Lung (tissue), 12 donors: ENCODE measurements around the gene ITFG1. TPM values are rescaled to one million over a fixed set of nuclear protein-coding genes. Genes with fewer than 3 reads are reported as not detected.
"Not testable (repeated sequence)": the region's sequence is repeated elsewhere in the genome, so short reads cannot be mapped to it uniquely, and the experiment has no call there.

Experiments
- ATAC-seq: fragments of 200-7000 bp; cut with Tn5 transposase; one replicate; pipeline ENCODE4 v1.9.1; 2020; ENCODE audit warnings: moderate number of reproducible peaks; ENCODE audit not compliant: insufficient read depth, low FRiP score
- DNase-seq, 3 donors: peaks; one replicate each; pipeline ENCODE4 v3.0.0-alpha.2; 2013 to 2017
- H3K27ac ChIP-seq, 2 donors: one replicate each; pipeline ENCODE4 v1.5.1; 2013; ENCODE audit warnings: mild to moderate bottlenecking in 2 of 2, moderate library complexity in 2 of 2, control low read depth in 1 of 2, inconsistent platforms in 1 of 2, low read depth in 1 of 2, low read length in 1 of 2
- H3K27me3 ChIP-seq, 3 donors: one replicate each; pipeline ENCODE4 v1.5.1; 2013; ENCODE audit warnings: low read length in 2 of 3; ENCODE audit not compliant: control insufficient read depth in 3 of 3, insufficient read depth in 3 of 3
- H3K36me3 ChIP-seq, 4 donors: one replicate each; pipeline ENCODE4 v1.5.1; 2013; ENCODE audit warnings: low read length in 4 of 4, mild to moderate bottlenecking in 1 of 4, moderate library complexity in 1 of 4; ENCODE audit not compliant: control insufficient read depth in 4 of 4, insufficient read depth in 4 of 4
- H3K4me1 ChIP-seq, 5 donors: one replicate each; pipeline ENCODE4 v1.5.1; 2013; ENCODE audit warnings: low read length in 5 of 5, mild to moderate bottlenecking in 2 of 5, moderate library complexity in 1 of 5; ENCODE audit not compliant: control insufficient read depth in 5 of 5, insufficient read depth in 5 of 5
- H3K4me3 ChIP-seq: one replicate; pipeline ENCODE4 v1.5.1; 2013; ENCODE audit warnings: mild to moderate bottlenecking, control low read depth, moderate library complexity
- H3K9ac ChIP-seq, 2 donors: one replicate each; pipeline ENCODE4 v1.5.1; 2013; ENCODE audit warnings: low read length in 2 of 2, control low read depth in 1 of 2; ENCODE audit not compliant: insufficient read depth in 1 of 2
- H3K9me3 ChIP-seq, 4 donors: one replicate each; pipeline ENCODE4 v1.5.1; 2013; ENCODE audit warnings: low read length in 3 of 4, mild to moderate bottlenecking in 1 of 4, moderate library complexity in 1 of 4; ENCODE audit not compliant: control insufficient read depth in 4 of 4, insufficient read depth in 3 of 4
- WGBS, 2 donors: extraction: QIAGEN DNeasy Blood & Tissue Kit; methylation state at CpG; one replicate each; pipeline ENCODE4 v1.1.7; 2013; 5-methylcytosine and 5-hydroxymethylcytosine counted together
- polyA plus RNA-seq, 2 donors: library from polyadenylated mRNA; stranded (reverse); fragments of 200-250 nt; gene quantifications; one replicate each; pipeline ENCODE4 v1.2.1, GENCODE V29; 2013
- total RNA-seq, 2 donors: library from RNA; depleted of rRNA in 1 of 2; stranded (reverse); fragments of >200 nt in 1 of 2; gene quantifications; one replicate each; pipeline ENCODE4 v1.2.1, GENCODE V29; 2014 to 2021
- TF ChIP-seq, protein P1 (sequence below): IDR thresholded peaks from 2 replicates; pipeline ENCODE4 v1.5.1; 2012; ENCODE audit warnings: mild to moderate bottlenecking; ENCODE audit errors: control extremely low read depth, extremely low read depth
- donor health status: control.
- donor health status: control.
- donor health status: Bipolar disorder and iron deficiency.
- donor health status: healthy.
- donor health status: DM: yes; HTN: yes; CAD: no.

The ITFG1 gene
- total and polyA plus RNA-seq, 4 donors, result 13.0 to 79.4 (median 40.2) TPM

DNA sequence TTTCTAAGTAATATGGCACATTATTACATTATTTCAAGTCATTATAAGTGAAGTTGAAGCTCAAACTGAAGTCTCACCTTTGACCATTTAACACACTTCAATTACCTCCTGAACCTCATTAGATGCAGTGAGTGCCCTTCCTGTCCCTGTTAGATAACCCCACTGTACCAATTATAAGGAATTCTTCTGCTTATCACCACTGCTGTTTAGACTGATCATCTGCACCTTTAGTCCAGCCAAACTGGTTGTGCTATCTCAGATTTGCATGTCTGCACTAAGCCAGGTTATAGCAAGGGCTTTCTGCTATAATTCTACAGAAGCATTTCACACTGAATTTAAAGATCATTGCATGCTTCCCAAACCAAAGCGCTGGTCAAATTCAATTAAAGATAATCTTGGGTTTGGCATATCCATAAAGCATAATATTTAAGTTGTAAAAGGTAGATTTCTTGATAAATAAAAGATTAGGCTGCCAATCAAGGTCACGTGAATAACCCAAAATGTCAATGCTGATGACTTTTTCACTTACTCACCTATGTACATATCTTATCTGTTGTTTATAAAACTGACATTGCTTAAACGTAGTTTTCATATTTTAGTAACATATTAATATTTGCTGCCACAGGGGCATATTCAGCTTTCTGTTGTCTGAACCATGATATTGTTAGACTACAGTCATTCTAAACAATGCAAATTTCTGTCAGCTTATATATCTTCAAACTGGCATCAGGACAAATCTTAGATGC, 11.9 kb downstream of the ITFG1 start:
- peaks cover 7 to 30% (median 16%) of the 10 kb centered on the region in 4 donors for H3K36me3 ChIP-seq
- 82 to 90% methylated on average over 3 of the region's 3 CpGs for WGBS, 2 donors

GRCh38 chr16:47446431-47446830, 14.4 kb downstream of the ITFG1 start:
- H3K36me3 ChIP-seq, result peaks cover 2 to 15% (median 8%) of the 10 kb centered on the region in 4 donors
- TF ChIP-seq, protein P1, sequence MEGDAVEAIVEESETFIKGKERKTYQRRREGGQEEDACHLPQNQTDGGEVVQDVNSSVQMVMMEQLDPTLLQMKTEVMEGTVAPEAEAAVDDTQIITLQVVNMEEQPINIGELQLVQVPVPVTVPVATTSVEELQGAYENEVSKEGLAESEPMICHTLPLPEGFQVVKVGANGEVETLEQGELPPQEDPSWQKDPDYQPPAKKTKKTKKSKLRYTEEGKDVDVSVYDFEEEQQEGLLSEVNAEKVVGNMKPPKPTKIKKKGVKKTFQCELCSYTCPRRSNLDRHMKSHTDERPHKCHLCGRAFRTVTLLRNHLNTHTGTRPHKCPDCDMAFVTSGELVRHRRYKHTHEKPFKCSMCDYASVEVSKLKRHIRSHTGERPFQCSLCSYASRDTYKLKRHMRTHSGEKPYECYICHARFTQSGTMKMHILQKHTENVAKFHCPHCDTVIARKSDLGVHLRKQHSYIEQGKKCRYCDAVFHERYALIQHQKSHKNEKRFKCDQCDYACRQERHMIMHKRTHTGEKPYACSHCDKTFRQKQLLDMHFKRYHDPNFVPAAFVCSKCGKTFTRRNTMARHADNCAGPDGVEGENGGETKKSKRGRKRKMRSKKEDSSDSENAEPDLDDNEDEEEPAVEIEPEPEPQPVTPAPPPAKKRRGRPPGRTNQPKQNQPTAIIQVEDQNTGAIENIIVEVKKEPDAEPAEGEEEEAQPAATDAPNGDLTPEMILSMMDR, result no peak

More for the DNA sequence above, 11.9 kb downstream of the ITFG1 start:
- H3K27ac ChIP-seq, result no peak overlapping the region
- no peaks in the 10 kb centered on the region for H3K9me3 ChIP-seq
- no peaks in the 10 kb centered on the region for H3K27me3 ChIP-seq
- TF ChIP-seq, protein P1, result no peak
- H3K9ac ChIP-seq, result no peak overlapping the region
- ATAC-seq, result no peak
- no peak for DNase-seq
- H3K4me1 ChIP-seq, result peaks cover 0 to 2% (median 0%) of the 10 kb centered on the region in 5 donors
- no peak overlapping the region for H3K4me3 ChIP-seq

DNA sequence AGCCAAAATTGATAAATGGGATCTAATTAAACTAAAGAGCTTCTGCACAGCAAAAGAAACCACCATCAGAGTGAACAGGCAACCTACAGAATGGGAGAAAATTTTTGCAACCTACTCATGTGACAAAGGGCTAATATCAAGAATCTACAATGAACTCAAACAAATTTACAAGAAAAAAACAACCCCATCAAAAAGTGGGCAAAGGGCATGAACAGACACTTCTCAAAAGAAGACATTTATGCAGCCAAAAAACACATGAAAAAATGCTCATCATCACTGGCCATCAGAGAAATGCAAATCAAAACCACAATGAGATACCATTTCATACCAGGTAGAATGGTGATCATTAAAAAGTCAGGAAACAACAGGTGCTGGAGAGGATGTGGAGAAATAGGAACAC, 18.0 kb downstream of the ITFG1 start:
- not testable (repeated sequence) for ATAC-seq, DNase-seq, H3K9me3 ChIP-seq, H3K27me3 ChIP-seq, H3K27ac ChIP-seq, H3K9ac ChIP-seq, H3K36me3 ChIP-seq, H3K4me1 ChIP-seq, H3K4me3 ChIP-seq

More at GRCh38 chr16:47446431-47446830, 14.4 kb downstream of the ITFG1 start:
- DNase-seq, result no peak
- 99% methylated on average over 3 of the region's 3 CpGs for WGBS, 2 donors
- no peak overlapping the region for H3K27ac ChIP-seq
- peaks cover 0 to 2% (median 0%) of the 10 kb centered on the region in 5 donors for H3K4me1 ChIP-seq
- H3K9me3 ChIP-seq, result no peaks in the 10 kb centered on the region
- ATAC-seq, result no peak
- H3K27me3 ChIP-seq, result no peaks in the 10 kb centered on the region
- H3K9ac ChIP-seq, result no peak overlapping the region
- H3K4me3 ChIP-seq, result no peak overlapping the region

DNA sequence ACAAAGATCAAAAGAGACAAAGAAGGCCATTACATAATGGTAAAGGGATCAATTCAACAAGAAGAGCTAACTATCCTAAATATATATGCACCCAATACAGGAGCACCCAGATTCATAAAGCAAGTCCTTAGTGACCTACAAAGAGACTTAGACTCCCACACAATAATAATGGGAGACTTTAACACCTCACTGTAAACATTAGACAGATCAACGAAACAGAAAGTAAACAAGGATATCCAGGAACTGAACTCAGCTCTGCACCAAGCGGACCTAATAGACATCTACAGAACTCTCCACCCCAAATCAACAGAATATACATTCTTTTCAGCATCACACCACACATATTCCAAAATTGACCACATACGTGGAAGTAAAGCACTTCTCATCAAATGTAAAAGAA, 20.8 kb downstream of the ITFG1 start:
- not testable (repeated sequence) for H3K9ac ChIP-seq, H3K9me3 ChIP-seq, H3K27me3 ChIP-seq, H3K4me1 ChIP-seq, H3K4me3 ChIP-seq, H3K36me3 ChIP-seq, DNase-seq, ATAC-seq, H3K27ac ChIP-seq
- WGBS, 2 donors, result 74 to 81% methylated on average over 3 of the region's 3 CpGs

DNA sequence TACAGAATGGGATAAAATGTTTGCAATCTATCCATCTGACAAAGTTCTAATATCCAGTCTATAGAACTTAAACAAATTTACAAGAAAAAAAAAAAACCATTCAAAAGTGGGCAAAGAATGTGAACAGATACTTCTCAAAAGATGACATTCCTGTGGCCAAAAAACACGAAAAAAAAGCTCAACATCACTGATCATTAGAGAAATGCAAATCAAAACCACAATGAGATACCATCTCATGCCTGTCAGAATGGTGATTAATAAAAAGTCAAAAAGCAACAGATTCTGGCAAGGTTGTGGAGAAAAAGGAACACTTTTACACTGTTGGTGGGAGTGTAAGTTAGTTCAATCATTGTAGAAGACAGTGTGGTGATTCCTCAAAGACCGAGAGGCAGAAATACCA, 26.6 kb downstream of the ITFG1 start:
- not testable (repeated sequence) for H3K4me1 ChIP-seq, H3K9ac ChIP-seq, ATAC-seq, H3K4me3 ChIP-seq, DNase-seq, H3K9me3 ChIP-seq, H3K27me3 ChIP-seq, H3K36me3 ChIP-seq, H3K27ac ChIP-seq
- 81 to 83% methylated on average over 2 of the region's 2 CpGs for WGBS, 2 donors
